Smooth muscle cell of the brain vasculature (primary cell): ENCODE data around the gene SEC63.
"Not testable (repeated sequence)": the region's sequence is repeated elsewhere in the genome, so short reads cannot be mapped to it uniquely, and the experiment has no call there.

ENCODE experiments used
- DNase-seq: peaks from one replicate; pipeline ENCODE4 v3.0.0-alpha.2; 2012; ENCODE audit warnings: low read depth, low spot score

SEC63 gene

DNA sequence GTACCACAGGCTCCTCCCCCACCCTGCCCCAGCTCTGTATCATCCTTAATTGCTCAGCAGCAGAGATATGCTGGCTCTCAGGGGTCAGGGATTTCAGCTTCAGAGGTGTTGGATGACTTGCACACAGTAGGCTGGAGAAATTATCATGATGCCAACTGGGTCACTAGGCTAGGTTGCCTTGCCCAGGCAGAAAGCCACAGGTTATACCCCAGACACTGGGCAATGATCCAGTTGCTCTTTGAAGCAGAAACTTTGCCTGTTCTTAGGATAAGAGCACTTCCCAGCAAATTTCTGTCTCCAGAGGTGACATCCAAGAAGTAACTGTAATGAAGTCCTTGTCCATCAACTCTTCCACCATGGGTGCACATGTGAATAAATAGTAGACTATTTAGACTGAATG is 95.6 kb downstream of the SEC63 start:
- no peak for DNase-seq

DNA sequence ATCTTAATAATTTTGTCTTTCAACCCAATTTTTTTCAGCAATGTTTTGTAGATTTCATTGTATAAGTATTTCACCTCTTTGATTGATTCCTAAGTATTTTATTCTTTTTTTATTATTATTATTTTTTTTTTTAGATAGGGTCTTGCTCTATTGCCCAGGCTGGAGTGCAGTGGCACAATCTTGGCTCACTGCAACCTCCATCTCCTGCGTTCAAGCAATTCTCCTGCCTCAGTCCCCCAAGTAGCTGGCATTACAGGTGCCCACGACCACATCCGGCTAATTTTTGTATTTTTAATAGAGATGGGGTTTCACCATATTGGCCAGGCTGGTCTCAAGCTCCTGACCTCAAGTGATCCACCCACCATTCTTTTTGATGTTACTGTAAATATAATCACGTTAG is 97.0 kb downstream of the SEC63 start:
- not testable (repeated sequence) for DNase-seq

DNA sequence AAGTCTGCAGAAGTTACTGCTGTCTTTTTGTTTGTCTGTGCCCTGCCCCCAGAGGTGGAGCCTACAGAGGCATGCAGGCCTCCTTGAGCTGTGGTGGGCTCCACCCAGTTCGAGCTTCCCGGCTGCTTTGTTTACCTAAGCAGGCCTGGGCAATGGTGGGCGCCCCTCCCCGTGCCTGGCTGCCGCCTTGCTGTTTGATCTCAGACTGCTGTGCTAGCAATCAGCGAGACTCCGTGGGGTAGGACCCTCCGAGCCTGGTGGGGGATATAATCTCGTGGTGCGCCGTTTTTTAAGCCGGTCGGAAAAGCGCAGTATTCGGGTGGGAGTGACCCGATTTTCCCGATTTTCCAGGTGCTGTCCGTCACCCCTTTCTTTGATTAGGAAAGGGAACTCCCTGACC is 97.9 kb downstream of the SEC63 start:
- DNase-seq: not testable (repeated sequence)

DNA sequence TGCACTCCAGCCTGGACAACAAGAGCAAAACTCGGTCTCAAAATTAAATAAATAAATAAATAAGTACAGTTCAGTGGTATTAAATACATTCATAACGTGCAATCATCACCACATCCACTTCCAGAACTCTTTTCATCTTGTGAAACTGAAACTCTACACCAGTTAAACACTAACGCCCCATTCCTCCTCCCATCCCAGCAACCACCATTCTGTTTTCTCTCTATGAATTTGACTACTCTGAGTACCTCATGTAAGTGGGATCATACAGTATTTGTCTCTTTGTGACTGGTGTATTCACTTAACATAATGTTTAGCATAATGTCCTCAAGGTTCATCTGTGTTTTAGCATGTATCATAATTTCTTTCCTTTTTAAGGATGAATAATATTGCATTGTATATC is 104.8 kb downstream of the SEC63 start:
- DNase-seq: no peak

DNA sequence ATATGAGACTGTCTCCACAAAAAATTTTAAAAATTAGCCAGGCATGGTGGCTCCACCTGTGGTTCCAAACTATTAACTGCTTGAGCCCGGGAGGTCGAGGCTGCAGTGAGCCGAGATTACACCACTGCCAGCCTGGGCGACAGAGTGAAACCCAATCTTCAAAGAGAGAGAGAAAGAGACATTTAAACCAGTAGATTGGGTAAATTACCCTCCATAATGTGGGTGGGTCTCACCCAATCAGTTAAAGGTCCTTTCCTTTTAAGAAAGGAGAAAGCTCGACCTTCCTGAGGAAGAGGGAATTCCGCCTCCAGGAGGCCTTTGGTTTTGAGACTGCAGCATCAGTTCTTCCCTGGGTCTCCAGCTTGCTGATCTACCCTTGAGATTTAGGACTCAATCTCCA is 108.7 kb downstream of the SEC63 start:
- no peak for DNase-seq

DNA sequence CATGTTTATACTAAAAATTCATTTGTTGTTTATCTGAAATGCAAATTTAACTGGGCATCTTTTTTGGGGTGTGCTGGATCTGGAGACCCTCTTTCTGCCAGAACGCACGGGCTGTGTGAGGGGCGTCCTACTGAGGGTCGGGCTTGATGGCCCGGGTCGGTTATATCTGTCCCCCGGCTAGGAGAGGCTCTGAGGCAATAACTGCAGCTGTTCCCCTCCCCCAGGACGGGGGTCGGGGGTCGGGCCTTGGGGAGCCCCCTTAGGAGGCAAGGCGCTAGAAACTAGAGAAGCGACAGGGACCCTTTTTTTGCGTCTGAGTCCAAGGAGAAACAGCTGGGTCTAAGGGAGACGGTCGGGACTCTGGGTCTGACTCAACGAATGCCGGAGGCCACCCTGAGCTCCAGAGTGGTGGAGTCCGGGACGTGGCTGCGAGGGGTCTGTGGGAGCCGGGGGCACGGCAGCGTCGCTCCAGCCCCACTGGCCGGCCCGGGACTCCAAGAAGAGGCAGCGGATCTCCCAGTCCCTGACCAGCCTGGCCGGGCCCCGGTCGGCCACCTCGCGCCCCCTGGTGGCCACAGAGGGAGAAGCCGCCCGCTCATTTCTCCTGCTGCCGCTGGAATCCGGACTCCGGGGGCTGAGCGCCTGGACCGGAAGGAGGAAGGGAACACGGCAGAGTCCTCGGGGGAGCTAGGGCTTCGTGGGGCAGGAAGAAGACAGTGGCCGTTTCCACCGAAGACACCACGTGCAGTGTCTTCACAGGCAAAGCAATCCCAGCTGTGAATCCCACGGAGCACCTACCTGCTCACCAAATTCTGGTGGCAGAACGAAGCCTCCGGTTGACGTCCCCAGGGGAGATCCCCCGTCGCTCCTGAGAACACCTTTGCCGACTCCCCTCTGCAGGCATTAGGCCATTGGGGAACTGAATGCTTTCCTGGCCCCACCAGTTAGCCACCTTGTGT is 109.9 kb downstream of the SEC63 start:
- peak; percentile 45 for DNase-seq

DNA sequence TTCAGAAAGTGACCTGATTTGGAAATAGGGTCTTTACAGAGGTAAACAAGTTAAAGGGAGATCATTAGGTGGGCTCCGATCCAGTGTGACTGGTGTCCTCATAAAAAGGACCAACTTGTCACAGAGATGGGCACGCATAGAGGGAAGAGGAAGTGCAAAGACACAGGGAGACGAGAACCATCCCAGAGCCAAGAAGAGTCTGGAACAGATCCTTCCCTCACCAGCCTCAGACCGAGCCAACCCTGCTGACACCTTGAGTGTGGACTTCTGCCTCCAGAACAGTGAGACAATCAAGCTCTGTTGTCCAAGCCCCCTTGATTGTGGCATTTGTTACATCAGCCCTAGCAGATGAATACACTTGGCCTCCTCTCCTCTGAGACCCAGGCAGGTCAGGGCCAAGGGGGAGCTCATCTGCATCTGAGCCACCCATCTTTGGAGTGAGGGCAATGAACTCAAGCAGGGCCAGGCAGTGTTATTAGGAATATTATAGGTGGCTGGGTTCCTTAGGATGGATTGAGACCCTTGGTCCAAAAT is 111.7 kb downstream of the SEC63 start:
- no peak for DNase-seq

DNA sequence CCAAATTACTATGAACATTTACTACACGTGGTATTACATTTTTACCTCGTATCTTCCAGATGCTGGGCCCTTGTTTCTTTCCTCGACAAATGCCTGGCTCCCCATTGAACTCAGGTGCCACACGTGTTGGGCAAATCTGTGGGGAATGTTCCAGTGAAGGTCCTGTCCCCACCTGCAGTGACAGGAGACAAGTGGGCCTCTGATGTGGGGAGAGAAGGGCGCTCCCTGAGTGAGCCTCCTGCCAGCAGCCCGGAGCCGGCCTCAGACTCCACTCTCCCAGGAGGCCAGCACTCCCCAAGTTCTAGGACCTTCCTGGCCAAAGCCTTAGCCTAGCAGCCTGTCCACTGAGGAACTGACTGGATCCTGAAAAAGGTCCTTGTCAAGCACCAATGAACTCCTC is 112.2 kb downstream of the SEC63 start:
- no peak for DNase-seq

DNA sequence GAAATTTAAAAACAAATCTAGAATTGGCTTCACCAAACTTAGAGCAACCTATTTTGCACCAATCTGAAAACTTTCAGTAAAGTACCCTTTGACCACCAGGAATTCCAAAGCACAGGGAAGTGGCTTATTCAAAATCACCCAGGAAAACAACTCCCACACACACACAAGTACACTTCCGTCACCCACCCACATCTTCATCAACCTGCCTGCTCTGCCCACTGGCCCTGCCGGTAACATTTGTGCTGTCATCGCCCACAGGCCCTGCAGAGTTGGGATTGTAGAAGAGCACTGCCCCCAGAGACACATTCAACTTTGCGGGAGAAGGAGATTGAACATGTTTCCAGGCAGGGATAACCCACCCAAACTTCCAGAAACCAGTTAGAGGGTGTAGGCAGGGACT is 114.6 kb downstream of the SEC63 start:
- no peak for DNase-seq

DNA sequence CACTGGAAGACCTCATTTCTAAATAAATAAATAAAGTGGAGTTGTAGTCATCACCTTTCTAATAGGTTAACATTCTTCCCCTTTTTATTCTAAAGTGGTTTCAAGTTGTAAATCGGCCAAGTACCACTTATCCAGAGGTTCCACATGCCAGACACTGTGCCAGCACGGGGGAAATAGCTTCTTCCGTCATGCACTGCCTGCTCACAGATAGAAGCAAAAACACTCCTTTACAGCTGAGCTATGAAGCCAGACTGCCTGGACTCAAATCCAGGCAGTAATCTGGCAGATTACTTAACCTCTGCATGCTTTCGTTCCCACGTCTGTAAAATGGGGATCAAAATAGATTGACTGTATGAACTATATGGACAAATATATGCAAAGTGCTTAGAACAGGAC is 116.7 kb downstream of the SEC63 start:
- no peak for DNase-seq

DNA sequence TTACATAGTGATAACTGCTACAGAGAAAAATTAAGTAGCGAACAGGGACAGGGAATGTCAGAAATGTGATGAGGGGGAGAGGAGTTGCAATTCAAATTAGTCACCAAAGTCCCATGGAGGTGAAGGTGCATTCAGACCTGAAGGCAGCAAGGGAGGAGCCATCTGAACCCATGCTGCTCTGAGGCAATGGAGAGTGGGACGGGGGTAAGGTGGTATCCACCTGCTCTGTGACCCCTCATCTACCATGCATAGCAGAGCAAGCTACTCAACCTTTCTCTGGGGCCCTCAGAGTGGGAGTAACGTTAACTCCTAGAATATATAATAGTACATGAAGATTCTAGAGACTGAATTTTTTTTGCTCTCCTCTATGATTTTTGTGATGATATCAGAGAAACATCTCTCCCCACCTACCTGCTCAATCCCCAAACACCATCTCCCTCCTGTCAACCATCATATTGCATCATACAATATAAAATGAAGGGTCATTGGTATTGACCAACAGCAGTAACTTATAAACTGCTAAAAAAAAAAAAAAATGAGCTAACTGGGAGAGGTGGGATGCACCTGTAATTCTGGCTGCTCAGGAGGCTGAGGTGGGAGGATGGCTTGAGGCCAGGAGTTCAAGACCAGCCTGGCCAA is 117.3 kb downstream of the SEC63 start:
- no peak for DNase-seq

DNA sequence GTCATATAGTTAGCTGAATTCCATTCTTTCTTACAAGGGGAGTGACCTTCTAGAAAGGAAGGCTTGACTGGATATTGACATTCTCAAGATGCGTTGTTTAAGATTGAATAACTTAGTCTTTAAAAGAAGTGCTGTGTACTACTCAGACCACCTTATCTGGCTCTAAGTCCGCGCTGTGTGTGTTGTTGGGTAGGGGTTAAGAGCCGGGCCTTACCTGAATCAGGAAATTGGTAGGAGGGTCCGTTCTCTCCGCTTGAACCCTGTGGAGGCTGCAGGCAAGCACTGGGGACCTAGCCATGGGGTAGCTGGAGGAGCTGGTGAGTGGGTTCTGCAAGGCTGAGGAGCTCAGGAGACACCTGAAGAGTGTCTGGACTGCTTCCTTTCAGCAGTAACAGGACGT is 124.9 kb downstream of the SEC63 start:
- DNase-seq: no peak

DNA sequence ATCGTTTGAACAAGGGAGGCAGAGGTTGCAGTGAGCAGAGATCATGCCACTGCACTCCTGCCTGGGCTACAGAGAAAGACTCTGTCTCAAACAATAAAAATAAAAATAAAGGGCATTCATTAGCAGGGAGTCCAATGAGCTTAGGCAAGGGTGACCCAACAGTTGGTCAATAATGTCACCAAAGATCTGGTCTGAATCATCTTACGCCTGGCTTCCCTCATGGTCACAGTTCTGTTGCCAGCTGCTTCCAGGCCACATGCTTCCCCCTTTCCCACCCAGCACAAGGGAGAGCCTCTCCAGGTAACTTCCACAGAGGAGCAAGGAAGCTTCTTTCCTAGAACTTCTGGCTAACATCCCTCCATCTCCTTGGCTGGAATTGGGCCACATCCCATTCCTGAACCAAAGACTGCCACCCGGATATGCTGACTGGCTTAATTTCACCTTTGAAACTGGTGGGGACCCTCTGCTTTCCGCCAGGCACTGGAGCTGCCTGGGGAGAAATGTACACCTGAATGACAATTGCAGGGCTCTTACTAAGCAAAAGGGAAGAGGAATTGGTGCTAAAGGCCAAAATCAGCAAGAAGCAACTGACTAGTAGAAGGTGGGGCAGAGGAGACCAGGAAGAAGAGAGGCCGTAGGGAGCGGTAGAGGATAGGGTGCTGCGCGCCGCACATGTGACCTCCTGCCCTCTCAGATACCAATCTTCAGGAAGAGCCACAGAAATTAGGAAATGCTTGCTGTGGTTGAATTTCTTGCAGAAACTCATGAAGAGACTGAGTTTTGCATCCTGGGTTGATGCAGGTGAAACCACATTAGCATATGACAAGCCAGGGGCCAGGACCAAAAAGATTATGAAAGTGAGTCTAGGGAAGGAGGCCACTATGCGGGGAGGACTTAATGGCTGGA is 125.6 kb downstream of the SEC63 start:
- DNase-seq: no peak

DNA sequence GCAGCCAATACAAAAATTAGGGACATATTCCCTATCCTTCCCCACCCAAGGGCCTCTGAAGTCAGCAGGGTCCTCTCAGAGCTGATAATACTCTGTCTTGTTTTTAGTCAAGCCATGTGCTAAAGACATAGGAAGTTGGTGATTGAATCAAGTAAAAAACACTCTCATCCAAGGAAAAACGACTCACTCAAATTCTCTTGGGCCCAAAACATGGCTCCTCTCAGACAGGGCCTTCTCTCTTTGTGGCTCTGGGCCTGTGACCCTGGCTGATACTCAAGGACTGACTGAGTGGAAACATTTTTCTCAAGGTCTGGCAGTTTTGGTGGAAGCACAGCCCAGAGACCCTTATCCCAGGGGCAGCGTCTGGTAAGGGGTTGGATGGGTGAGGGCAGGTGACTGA is 127.9 kb downstream of the SEC63 start:
- DNase-seq: no peak

DNA sequence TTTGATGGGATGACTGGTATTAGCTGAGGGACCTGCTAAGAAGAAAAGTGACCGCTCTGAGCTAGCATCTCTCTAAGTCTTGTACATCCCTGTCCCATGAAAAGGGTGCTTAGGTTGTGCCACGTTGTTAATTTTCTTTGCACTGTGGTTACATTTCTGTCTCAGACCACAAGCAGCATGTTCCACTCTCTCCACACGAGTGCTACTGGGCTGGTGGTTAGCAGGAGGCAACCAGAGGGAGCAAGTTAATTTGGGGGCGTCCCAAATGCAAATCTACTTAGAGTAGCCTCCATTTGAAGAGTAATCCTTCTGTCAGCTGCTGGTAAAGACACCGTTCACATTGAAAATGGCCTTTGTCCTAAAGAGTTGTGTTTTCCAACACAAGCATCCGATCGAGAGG is 130.5 kb downstream of the SEC63 start:
- no peak for DNase-seq

DNA sequence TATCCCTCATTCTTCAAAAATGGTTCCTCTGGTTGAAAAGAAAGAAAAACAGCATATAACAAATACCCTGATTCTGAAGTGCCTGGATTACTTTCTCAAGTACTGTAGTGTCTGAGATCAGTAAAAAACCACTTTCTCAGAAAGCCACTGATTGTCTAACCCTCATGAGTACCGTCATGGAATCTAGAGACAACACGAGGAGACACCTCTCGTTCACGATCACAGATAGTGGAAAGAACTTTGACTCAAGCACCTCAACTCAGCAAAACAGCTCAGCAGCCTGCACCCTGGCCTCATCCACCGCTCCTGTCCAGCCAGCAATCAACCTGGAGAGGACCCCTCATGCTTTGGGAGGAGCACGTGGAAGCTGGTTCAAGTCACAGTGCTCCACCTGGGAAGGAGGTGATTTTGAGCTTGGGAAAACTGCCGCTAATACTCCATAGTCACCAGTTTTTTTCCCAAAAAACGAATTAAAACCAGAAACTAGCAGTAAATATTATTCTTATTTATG is 134.9 kb downstream of the SEC63 start:
- no peak for DNase-seq

DNA sequence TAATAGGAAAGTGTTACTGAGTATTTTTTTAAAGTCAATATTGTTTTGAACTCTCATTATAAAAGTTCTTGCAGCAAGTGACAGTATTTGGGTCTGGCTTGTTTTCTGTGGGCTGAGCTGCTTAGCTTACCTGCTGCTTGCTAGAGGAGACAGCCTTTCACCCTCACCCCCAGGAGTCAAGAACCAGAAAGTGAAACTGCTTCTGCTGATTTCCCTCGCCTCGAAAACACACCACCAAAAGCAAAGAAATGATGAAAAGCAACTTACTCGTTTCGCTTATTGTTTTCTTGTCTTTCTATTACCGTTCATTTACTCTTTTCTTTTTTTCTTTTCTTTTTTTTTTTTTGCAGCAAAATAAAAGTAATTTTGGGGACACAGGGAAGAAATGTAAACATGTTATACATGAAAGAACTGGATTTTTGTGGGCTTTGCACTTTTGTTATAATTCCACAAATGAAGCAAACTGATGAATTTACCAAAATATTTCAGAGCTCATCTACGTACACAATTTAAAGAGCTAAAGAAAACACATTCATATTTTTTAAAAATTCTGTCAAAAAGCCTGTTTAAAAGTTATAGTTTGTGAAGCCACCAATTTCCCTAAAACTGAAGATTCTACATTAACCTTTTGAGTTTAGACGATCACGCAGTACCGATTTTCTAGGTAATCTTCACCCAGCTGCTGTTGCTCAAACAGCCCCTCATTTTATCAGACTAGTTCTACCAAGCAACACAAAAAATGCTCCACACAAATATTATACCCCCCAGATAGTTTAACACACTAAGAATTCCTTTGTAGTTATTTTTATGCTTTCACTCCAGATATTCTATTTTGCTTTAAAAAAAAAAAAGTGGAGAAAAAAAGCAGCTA is 135.6 kb downstream of the SEC63 start:
- DNase-seq: no peak

DNA sequence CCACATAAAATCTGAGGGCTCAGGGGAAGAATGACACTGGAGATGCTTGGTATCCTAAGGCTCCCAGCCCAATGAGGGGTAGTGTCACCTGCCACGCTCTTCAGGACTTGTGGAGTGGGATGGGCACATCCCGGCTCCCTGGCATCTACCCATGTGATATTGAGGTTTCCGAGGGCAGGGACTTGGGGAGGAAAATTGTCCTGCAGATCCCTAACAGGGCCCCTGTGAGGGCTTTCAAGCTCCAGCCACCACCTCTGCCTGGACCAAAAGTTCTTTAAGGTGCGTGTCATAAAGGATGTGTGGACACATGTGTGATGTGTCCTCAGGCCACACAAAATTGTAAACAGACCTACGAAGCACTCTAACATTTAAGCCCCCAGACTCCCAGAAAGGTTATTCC is 136.4 kb downstream of the SEC63 start:
- DNase-seq: no peak

DNA sequence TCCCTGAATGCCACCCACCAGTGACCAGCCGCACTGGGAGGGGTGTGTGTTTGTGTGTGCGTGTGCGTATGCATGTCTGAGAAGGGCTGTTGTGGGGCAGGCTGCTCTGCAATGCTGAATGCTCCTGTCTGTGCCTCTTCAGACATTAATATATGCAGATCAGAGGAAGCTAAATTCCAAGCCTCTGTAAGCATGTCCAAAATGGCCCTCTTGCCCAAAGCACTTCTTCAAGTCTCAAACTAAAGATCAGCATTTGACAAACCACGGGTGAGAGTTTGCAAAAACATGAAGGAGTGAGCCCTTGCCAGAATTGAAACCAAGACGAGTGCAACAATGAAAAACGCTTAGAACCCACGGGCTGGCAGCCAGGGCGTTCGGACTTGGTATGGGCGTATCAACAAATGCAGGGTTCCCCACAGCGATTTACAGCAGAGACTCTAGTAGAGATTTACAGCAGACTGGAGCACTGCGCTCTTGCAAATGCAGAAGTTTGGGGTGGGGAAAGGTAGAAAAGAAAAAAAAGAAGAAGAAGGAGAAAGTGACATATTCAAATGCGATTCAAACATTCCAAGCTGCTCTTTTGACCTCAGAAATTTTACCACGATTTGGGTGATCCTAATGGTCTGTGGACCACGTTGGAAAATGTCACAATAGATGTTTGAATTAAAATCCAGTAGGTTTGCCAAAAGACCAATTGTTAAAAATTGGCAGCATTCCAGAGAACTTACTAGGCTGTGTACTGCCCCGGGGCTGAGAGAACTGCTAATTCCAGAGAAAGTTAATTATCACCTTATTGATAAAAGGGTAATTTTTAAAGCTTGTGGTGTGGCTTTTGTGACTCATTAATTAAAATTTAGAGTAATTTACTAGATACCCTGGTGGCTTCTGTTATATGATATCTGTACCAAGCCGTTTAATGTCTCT is 137.4 kb downstream of the SEC63 start:
- no peak for DNase-seq

DNA sequence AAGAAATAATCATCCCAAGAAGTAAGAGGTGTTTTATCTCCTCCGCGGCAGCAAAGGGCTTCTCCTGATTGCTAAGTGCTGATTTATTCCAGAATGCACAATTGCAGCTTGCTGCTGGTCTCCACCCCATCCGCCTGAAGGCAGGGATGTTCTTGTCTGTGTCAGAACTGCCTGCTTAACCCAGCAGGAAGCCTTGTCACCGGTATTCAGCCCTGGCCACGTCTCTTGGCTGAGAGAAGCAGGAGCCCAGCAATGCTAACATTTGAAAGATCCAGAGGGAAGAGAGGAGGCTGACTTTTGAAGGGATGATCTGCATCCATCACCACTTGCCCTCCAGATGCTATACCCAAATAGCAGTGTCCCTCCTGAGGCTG is 138.1 kb downstream of the SEC63 start:
- DNase-seq: no peak
